HG02798 (cell line): ENCODE measurements around the gene AIG1.
A peak's percentile ranks its signal among the peaks of the same experiment; 100 is the strongest.
"Not testable (repeated sequence)": the region's sequence is repeated elsewhere in the genome, so short reads cannot be mapped to it uniquely, and the experiment has no call there.

ENCODE experiments used
- ATAC-seq: cut with Tn5 transposase; IDR thresholded peaks from one replicate; pipeline ENCODE4 v1.9.1; 2021; ENCODE audit warnings: mild to moderate bottlenecking; ENCODE audit not compliant: unreplicated experiment, poor library complexity

AIG1 gene

GRCh38 chr6:143123941-143124340, 63.3 kb downstream of the AIG1 start:
- ATAC-seq = no peak

GRCh38 chr6:143125455-143125854, 64.8 kb downstream of the AIG1 start:
- no peak for ATAC-seq

- no peak for ATAC-seq
Measured at GRCh38 chr6:143125864-143126573, 65.3 kb downstream of the AIG1 start.

- ATAC-seq = peak; percentile 56
Measured at GRCh38 chr6:143126574-143126941, 65.9 kb downstream of the AIG1 start.

GRCh38 chr6:143127941-143128680, 67.4 kb downstream of the AIG1 start:
- ATAC-seq = no peak

- ATAC-seq = no peak
Measured at GRCh38 chr6:143128681-143129015, 68.0 kb downstream of the AIG1 start.

- ATAC-seq = no peak
Measured at GRCh38 chr6:143130928-143131327, 70.2 kb downstream of the AIG1 start.

GRCh38 chr6:143135325-143135724, 74.6 kb downstream of the AIG1 start:
- no peak for ATAC-seq

- no peak for ATAC-seq
Measured at GRCh38 chr6:143135797-143136561, 75.3 kb downstream of the AIG1 start.

- ATAC-seq = no peak
Measured at GRCh38 chr6:143136647-143137046, 76.0 kb downstream of the AIG1 start.

GRCh38 chr6:143139239-143139784, 78.6 kb downstream of the AIG1 start:
- no peak for ATAC-seq

GRCh38 chr6:143139884-143140283, 79.2 kb downstream of the AIG1 start:
- ATAC-seq = not testable (repeated sequence)

GRCh38 chr6:143140767-143141166, 80.1 kb downstream of the AIG1 start:
- no peak for ATAC-seq

GRCh38 chr6:143141442-143141841, 80.8 kb downstream of the AIG1 start:
- ATAC-seq = no peak

- ATAC-seq = peak; percentile 69
Measured at GRCh38 chr6:143146186-143146851, 85.6 kb downstream of the AIG1 start.

GRCh38 chr6:143149771-143150170, 89.1 kb downstream of the AIG1 start:
- no peak for ATAC-seq

GRCh38 chr6:143150281-143150680, 89.6 kb downstream of the AIG1 start:
- no peak for ATAC-seq

- ATAC-seq = no peak
Measured at GRCh38 chr6:143151381-143151780, 90.7 kb downstream of the AIG1 start.

GRCh38 chr6:143155681-143156080, 95.0 kb downstream of the AIG1 start:
- no peak for ATAC-seq

- no peak for ATAC-seq
Measured at GRCh38 chr6:143157131-143157530, 96.4 kb downstream of the AIG1 start.
